HepG2 (cell line): Measurements from ENCODE around the gene PRR5L. TPM values are rescaled to one million over a fixed set of nuclear protein-coding genes. Genes with fewer than 3 reads are reported as not detected.

Experiments used
- ATAC-seq: fragments of 200-7000 bp; cut with Tn5 transposase; 3 replicates; pipeline ENCODE4 v1.9.1; 2020; ENCODE audit warnings: mild to moderate bottlenecking, moderate library complexity
- BruUV-seq: library from RNA; stranded (reverse); fragments of 400-500 nt; replicated peaks from 2 replicates; lab custom pipeline; 2021; lab: Mats Ljungman, UMichigan
- CTCF ChIA-PET: fragments of 300-600 bp; formaldehyde crosslinking; extraction: SDS; loops from one replicate; lab custom pipeline; 2021; ENCODE audit warnings: low total read pairs, inconsistent platforms, low intra/inter-chr PET ratio; lab: Yijun Ruan, JAX
- POLR2A ChIA-PET: fragments of 350-600 bp; sonication (Branson Sonifier 250); formaldehyde crosslinking; loops from one replicate; lab custom pipeline; 2020; ENCODE audit warnings: antibody characterized with exemption, inconsistent platforms; lab: Yijun Ruan, JAX
- DNase-seq: peaks from one replicate; pipeline ENCODE4 v3.0.0-alpha.2; 2015; ENCODE audit warnings: low spot score
- FAIRE-seq: peaks from 3 replicates; lab custom pipeline; 2011; peaks lifted over from hg19 to GRCh38; lab: Jason Lieb, UNC
- H2AFZ ChIP-seq: one replicate; pipeline ENCODE4 v1.6.1; 2011; ENCODE audit warnings: low read length, inconsistent platforms
- H3K27ac ChIP-seq: fragments of 300-600 bp; 3 replicates; pipeline ENCODE4 v1.8.0; 2011; ENCODE audit warnings: mixed run types, mild to moderate bottlenecking, mixed read lengths, low read length, inconsistent platforms; ENCODE audit not compliant: insufficient read depth; ENCODE audit errors: extremely low read length
- H3K27me3 ChIP-seq, 2 experiments: fragments of 200-600 bp in 1 of 2; 2 replicates in 1 of 2; 3 replicates in 1 of 2; pipeline versions ENCODE4 v1.6.0 to v1.8.0; 2011; ENCODE audit warnings: low read length in 2 of 2, mild to moderate bottlenecking in 2 of 2, moderate library complexity in 2 of 2, inconsistent platforms in 1 of 2; ENCODE audit not compliant: insufficient read depth in 2 of 2, control insufficient read depth in 1 of 2
- H3K36me3 ChIP-seq, 2 experiments: fragments of 200-600 bp in 1 of 2; replicated peaks in 1 of 2; 2 replicates in 1 of 2; 3 replicates in 1 of 2; pipeline versions ENCODE4 v1.5.1 to v1.8.0; 2011; ENCODE audit warnings: low read length in 2 of 2, inconsistent platforms in 1 of 2; ENCODE audit not compliant: insufficient read depth in 2 of 2, control insufficient read depth in 1 of 2
- H3K4me1 ChIP-seq: 2 replicates; pipeline ENCODE4 v1.5.1; 2012; ENCODE audit warnings: low read length, inconsistent platforms; ENCODE audit not compliant: insufficient read depth
- H3K4me2 ChIP-seq: 2 replicates; pipeline ENCODE4 v1.6.0; 2011; ENCODE audit warnings: low read depth, low read length, inconsistent platforms
- H3K4me3 ChIP-seq, 3 experiments: fragments of 200-600 bp in 1 of 3; sonication (generic), shearing (Covaris generic) in 1 of 3; replicated peaks in 1 of 3; 2 replicates each; pipeline ENCODE4 v1.5.1; 2011 to 2016; ENCODE audit warnings: low read length in 3 of 3, inconsistent platforms in 2 of 3, low read depth in 2 of 3, mild to moderate bottlenecking in 2 of 3, control low read depth in 1 of 3, mixed read lengths in 1 of 3; ENCODE audit not compliant: insufficient read depth in 1 of 3
- H3K79me2 ChIP-seq: one replicate; pipeline ENCODE4 v1.6.1; 2011; ENCODE audit warnings: low read length, inconsistent platforms; ENCODE audit not compliant: insufficient read depth
- H3K9ac ChIP-seq: 2 replicates; pipeline ENCODE4 v1.6.0; 2011; ENCODE audit warnings: mild to moderate bottlenecking, low read depth, low read length, inconsistent platforms; ENCODE audit not compliant: insufficient read depth
- H3K9me3 ChIP-seq: 2 replicates; pipeline ENCODE4 v1.5.1; 2012; ENCODE audit warnings: mild to moderate bottlenecking, low read length
- H4K20me1 ChIP-seq: 2 replicates; pipeline ENCODE4 v1.6.0; 2011; ENCODE audit warnings: inconsistent platforms, mild to moderate bottlenecking, low read length, moderate library complexity; ENCODE audit not compliant: insufficient read depth
- ATF2 ChIP-seq: sonication (generic); formaldehyde crosslinking; IDR thresholded peaks from 2 replicates; pipeline ENCODE4 v1.4.0; 2020; ENCODE audit warnings: missing genetic modification reagents
- EED ChIP-seq: sonication (generic); formaldehyde crosslinking; IDR thresholded peaks from 2 replicates; pipeline ENCODE4 v1.5.0; 2020; ENCODE audit warnings: mild to moderate bottlenecking, missing genetic modification reagents
- HOMEZ ChIP-seq: IDR thresholded peaks from 2 replicates; pipeline ENCODE4 v1.6.1; 2016; ENCODE audit warnings: low read depth
- KIAA2018 ChIP-seq: sonication (generic); formaldehyde crosslinking; IDR thresholded peaks from 2 replicates; pipeline ENCODE4 v1.5.0; 2020; ENCODE audit warnings: mild to moderate bottlenecking, missing genetic modification reagents, borderline replicate concordance
- NONO ChIP-seq, 2 experiments: fragments of 450-650 bp in 1 of 2; sonication (generic) in 1 of 2; formaldehyde crosslinking in 1 of 2; IDR thresholded peaks in 1 of 2; conservative IDR thresholded peaks in 1 of 2; 2 replicates each; pipeline versions ENCODE4 v1.6.1 to v1.8.0; 2017 to 2022; ENCODE audit warnings: mild to moderate bottlenecking in 1 of 2, missing genetic modification reagents in 1 of 2, moderate library complexity in 1 of 2
- ZNF207 ChIP-seq: fragments of 450-650 bp; IDR thresholded peaks from 2 replicates; pipeline ENCODE4 v1.6.1; 2016; ENCODE audit warnings: antibody characterized with exemption, borderline replicate concordance
- WGBS: methylation state at CpG from one replicate; pipeline ENCODE4 v1.1.6; 2017; ENCODE audit warnings: low lambda C conversion rate; 5-methylcytosine and 5-hydroxymethylcytosine counted together
- in situ Hi-C: cut with HindIII; loops from 2 replicates; pipeline ENCODE4 v1.10.0; 2017; ENCODE audit warnings: low pct_unique_long_range_greater_than_20kb; ENCODE audit not compliant: extremely low pct_ligation_motif_present
- intact Hi-C: fragments of 100-400 bp; cut with micrococcal nuclease; formaldehyde crosslinking; loops from one replicate; pipeline ENCODE4 v1.10.0; 2022; ENCODE audit not compliant: unreplicated experiment
- polyA plus RNA-seq, 8 experiments: library from polyadenylated mRNA; depleted of rRNA in 3 of 8; stranded (reverse) in 7 of 8; unstranded in 1 of 8; fragments of >200 nt; fragmentation: Illumina TruSeq in 4 of 8; extraction: Trizol in 4 of 8; gene quantifications; 2 replicates each; pipeline versions ENCODE4 v1.2.1 to v1.2.3, GENCODE V29; 2011 to 2016; ENCODE audit warnings: low read depth in 4 of 8, missing spikeins in 1 of 8, mixed read lengths in 1 of 8; ENCODE audit not compliant: insufficient read depth in 1 of 8
- total RNA-seq, 5 experiments: library from RNA; depleted of rRNA; stranded (reverse); fragments of >200 nt; fragmentation: Illumina TruSeq; extraction: Trizol; gene quantifications; 2 replicates each; pipeline ENCODE4 v1.2.3, GENCODE V29; 2016; ENCODE audit warnings: low read depth in 1 of 5

The PRR5L gene
- total and polyA plus RNA-seq, 2 of the 13 experiments (the other 11 are each of a cell fraction or from before 2014, with no cell fraction given) = 0.16 TPM; not detected in 1

GRCh38 chr11:36388951-36389350, 92.9 kb downstream of the PRR5L start:
- CTCF ChIA-PET = no interaction called here
- H3K9me3 ChIP-seq = no peaks in the 10 kb centered on the region
- H3K9ac ChIP-seq = no peak overlapping the region
- no peak overlapping the region for H3K4me2 ChIP-seq
- ATAC-seq (no peak), DNase-seq (no peak), FAIRE-seq (no peak)
- H3K27me3 ChIP-seq = no peaks in the 10 kb centered on the region
- BruUV-seq = no TSS peak
- no peaks in the 10 kb centered on the region for H3K79me2 ChIP-seq
- in situ Hi-C loops = no loop called here
- no peaks in the 10 kb centered on the region for H3K4me1 ChIP-seq
- no peak for TF ChIP-seq NONO (IDR thresholded peaks at IDR 0.05)
- no peak for TF ChIP-seq NONO (CRISPR knock-in tag; conservative IDR thresholded peaks at IDR 0.05)
- no peak for TF ChIP-seq ZNF207
- H3K27ac ChIP-seq = no peak overlapping the region
- H2AFZ ChIP-seq = no peak overlapping the region
- no peaks in the 10 kb centered on the region for H3K36me3 ChIP-seq
- H4K20me1 ChIP-seq = no peaks in the 10 kb centered on the region
- POLR2A ChIA-PET = no interaction called here
- no peak overlapping the region for H3K4me3 ChIP-seq
- WGBS = 72% methylated on average over 7 of the region's 7 CpGs
- intact Hi-C loops = no loop called here

GRCh38 chr11:36389811-36390210, 93.7 kb downstream of the PRR5L start:
- no peak overlapping the region for H3K27ac ChIP-seq
- POLR2A ChIA-PET = no interaction called here
- in situ Hi-C loops (no loop called here), intact Hi-C loops (no loop called here)
- no peak overlapping the region for H3K4me2 ChIP-seq
- WGBS = 17% methylated on average over 4 of the region's 4 CpGs
- no TSS peak for BruUV-seq
- CTCF ChIA-PET = no interaction called here
- H3K79me2 ChIP-seq = no peaks in the 10 kb centered on the region
- H3K36me3 ChIP-seq = no peaks in the 10 kb centered on the region
- ATAC-seq (no peak), FAIRE-seq (no peak), DNase-seq (no peak)
- no peak overlapping the region for H2AFZ ChIP-seq
- H3K27me3 ChIP-seq = no peaks in the 10 kb centered on the region
- no peaks in the 10 kb centered on the region for H3K4me1 ChIP-seq
- no peak overlapping the region for H3K9ac ChIP-seq
- no peaks in the 10 kb centered on the region for H4K20me1 ChIP-seq
- no peak overlapping the region for H3K4me3 ChIP-seq
- no peaks in the 10 kb centered on the region for H3K9me3 ChIP-seq
- TF ChIP-seq EED (CRISPR knock-in tag) (no peak), ATF2 (no peak), HOMEZ (CRISPR knock-in tag) (no peak), KIAA2018 (CRISPR knock-in tag) (no peak)
